Endothelial cell (in vitro differentiated cells): ENCODE measurements around the gene FEM1B. TPM values are rescaled to one million over a fixed set of nuclear protein-coding genes. Genes with fewer than 3 reads are reported as not detected.

Experiments used
- DNase-seq: peaks from one replicate; pipeline ENCODE4 v3.0.0; 2021; ENCODE audit warnings: low spot score
- H3K27ac Mint-ChIP-seq: one replicate; pipeline ENCODE4 v1.8.0; 2021; ENCODE audit warnings: mixed read lengths, inconsistent platforms; ENCODE audit not compliant: unreplicated experiment
- H3K27me3 Mint-ChIP-seq: one replicate; pipeline ENCODE4 v1.8.0; 2021; ENCODE audit warnings: mild to moderate bottlenecking, moderate library complexity, mixed read lengths, inconsistent platforms; ENCODE audit not compliant: unreplicated experiment
- H3K36me3 Mint-ChIP-seq: one replicate; pipeline ENCODE4 v1.8.0; 2021; ENCODE audit warnings: mild to moderate bottlenecking, low read depth, mixed read lengths, inconsistent platforms; ENCODE audit not compliant: unreplicated experiment
- H3K4me1 Mint-ChIP-seq: one replicate; pipeline ENCODE4 v1.8.0; 2021; ENCODE audit warnings: mild to moderate bottlenecking, mixed read lengths, inconsistent platforms; ENCODE audit not compliant: unreplicated experiment
- H3K4me3 Mint-ChIP-seq: one replicate; pipeline ENCODE4 v1.8.0; 2021; ENCODE audit warnings: mild to moderate bottlenecking, mixed read lengths, inconsistent platforms; ENCODE audit not compliant: unreplicated experiment
- H3K9me3 Mint-ChIP-seq: one replicate; pipeline ENCODE4 v1.8.0; 2021; ENCODE audit warnings: mixed read lengths, inconsistent platforms; ENCODE audit not compliant: unreplicated experiment
- CTCF ChIP-seq: fragments of 200-600 bp; sonication (generic); IDR thresholded peaks from one replicate; pipeline ENCODE4 v1.5.0; 2021; ENCODE audit warnings: antibody characterized with exemption; ENCODE audit not compliant: unreplicated experiment
- total RNA-seq: library from RNA; stranded (reverse); fragmentation: NEBNext Ultra II Directional; extraction: Animal tissue kit (Norgen Biotek cat#: 25700); gene quantifications from one replicate; pipeline ENCODE4 v1.2.1, GENCODE V29; 2021; ENCODE audit not compliant: unreplicated experiment

The FEM1B gene
- total RNA-seq, 1 donor from 2014 or later = 47.8 TPM

- no peak overlapping the region for H3K27ac Mint-ChIP-seq
- H3K27me3 Mint-ChIP-seq = peaks cover 3% of the 10 kb centered on the region
- no peak for DNase-seq
- H3K4me3 Mint-ChIP-seq = no peak overlapping the region
- H3K4me1 Mint-ChIP-seq = peaks cover 28% of the 10 kb centered on the region
- no peaks in the 10 kb centered on the region for H3K9me3 Mint-ChIP-seq
- no peaks in the 10 kb centered on the region for H3K36me3 Mint-ChIP-seq
- TF ChIP-seq CTCF = no peak
Measured at GRCh38 chr15:68326711-68327354, 49.3 kb downstream of the FEM1B start.

- Mint-ChIP-seq H3K4me1 (peaks cover 27% of the 10 kb centered on the region), H3K27me3 (peaks cover 4% of the 10 kb centered on the region), H3K9me3 (no peaks in the 10 kb centered on the region), H3K36me3 (no peaks in the 10 kb centered on the region), H3K4me3 (no peak overlapping the region), H3K27ac (no peak overlapping the region)
- no peak for TF ChIP-seq CTCF
- DNase-seq = no peak
Measured at GRCh38 chr15:68328443-68328842, 50.9 kb downstream of the FEM1B start.

GRCh38 chr15:68328964-68329363, 51.4 kb downstream of the FEM1B start:
- peaks cover 25% of the 10 kb centered on the region for H3K4me1 Mint-ChIP-seq
- no peak for TF ChIP-seq CTCF

GRCh38 chr15:68330416-68330815, 52.9 kb downstream of the FEM1B start:
- H3K4me3 Mint-ChIP-seq = no peak overlapping the region
- H3K36me3 Mint-ChIP-seq = no peaks in the 10 kb centered on the region
- H3K27me3 Mint-ChIP-seq = peaks cover 7% of the 10 kb centered on the region
- no peak overlapping the region for H3K27ac Mint-ChIP-seq
- H3K4me1 Mint-ChIP-seq = peaks cover 25% of the 10 kb centered on the region
- no peak for TF ChIP-seq CTCF
- no peaks in the 10 kb centered on the region for H3K9me3 Mint-ChIP-seq
- DNase-seq = no peak

More at GRCh38 chr15:68328964-68329363, 51.4 kb downstream of the FEM1B start:
- peaks cover 4% of the 10 kb centered on the region for H3K27me3 Mint-ChIP-seq
- DNase-seq = no peak
- H3K27ac Mint-ChIP-seq = no peak overlapping the region
- H3K4me3 Mint-ChIP-seq = no peak overlapping the region
- H3K9me3 Mint-ChIP-seq = no peaks in the 10 kb centered on the region
- no peaks in the 10 kb centered on the region for H3K36me3 Mint-ChIP-seq

- DNase-seq = no peak
- Mint-ChIP-seq H3K36me3 (no peaks in the 10 kb centered on the region), H3K27ac (no peak overlapping the region), H3K4me1 (peaks cover 25% of the 10 kb centered on the region), H3K4me3 (no peak overlapping the region), H3K27me3 (peaks cover 7% of the 10 kb centered on the region), H3K9me3 (no peaks in the 10 kb centered on the region)
- no peak for TF ChIP-seq CTCF
Measured at GRCh38 chr15:68330901-68331300, 53.4 kb downstream of the FEM1B start.
